ENCODE results near the gene SEZ6.

DNA sequence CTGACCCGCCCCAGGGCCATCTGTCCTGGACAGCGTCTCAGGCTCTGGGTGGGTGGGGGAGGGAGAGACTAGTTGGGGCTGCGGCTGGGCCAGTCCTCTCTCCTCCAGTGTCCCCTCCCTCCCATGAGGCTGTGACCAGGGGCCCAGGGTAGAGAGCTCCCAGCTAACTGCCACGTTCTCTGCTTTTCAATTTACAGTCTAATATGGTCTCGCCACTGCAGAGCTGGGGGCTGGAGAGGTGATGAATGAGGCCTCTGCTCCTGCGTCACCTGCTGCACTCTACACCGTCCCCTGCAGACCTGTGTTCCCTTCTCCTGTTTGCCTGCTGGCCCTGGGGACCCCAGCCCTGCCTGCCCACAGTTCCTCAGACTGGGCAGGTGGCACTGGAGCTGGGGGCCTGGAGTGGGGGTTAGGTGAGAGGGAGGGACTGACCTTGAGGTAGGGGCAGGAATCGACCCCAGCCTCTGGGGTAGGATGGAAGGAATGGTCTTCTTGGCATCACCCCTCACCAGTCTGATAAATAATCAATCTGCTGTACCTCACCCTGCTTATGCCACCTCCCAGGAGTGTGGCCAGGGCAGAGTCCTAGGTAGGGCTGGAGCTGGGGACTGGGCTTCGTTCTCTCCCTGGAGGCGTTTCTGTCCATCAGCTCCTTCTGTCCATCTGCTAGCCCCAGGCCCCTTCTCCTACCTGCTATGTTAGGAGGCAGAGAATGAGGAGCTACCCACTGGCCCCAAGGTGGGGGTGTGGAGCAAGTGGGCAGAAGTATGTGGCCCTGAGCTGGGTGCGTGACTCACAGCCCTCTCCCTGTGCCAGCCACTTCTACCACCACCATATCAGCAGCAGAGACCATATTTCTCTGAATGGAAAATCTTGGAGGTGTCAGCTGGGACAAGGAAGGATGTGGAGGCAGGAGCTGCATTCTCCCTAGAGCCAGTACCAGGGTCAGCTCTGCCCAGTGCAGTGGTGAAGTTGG lies 12.9 kb downstream of the SEZ6 start:
- no peak for TF ChIP-seq EP300 (IDR thresholded peaks at IDR 0.05)
- TF ChIP-seq, protein P1, sequence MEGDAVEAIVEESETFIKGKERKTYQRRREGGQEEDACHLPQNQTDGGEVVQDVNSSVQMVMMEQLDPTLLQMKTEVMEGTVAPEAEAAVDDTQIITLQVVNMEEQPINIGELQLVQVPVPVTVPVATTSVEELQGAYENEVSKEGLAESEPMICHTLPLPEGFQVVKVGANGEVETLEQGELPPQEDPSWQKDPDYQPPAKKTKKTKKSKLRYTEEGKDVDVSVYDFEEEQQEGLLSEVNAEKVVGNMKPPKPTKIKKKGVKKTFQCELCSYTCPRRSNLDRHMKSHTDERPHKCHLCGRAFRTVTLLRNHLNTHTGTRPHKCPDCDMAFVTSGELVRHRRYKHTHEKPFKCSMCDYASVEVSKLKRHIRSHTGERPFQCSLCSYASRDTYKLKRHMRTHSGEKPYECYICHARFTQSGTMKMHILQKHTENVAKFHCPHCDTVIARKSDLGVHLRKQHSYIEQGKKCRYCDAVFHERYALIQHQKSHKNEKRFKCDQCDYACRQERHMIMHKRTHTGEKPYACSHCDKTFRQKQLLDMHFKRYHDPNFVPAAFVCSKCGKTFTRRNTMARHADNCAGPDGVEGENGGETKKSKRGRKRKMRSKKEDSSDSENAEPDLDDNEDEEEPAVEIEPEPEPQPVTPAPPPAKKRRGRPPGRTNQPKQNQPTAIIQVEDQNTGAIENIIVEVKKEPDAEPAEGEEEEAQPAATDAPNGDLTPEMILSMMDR (IDR thresholded peaks at IDR 0.05), result no peak
- TF ChIP-seq POLR2AphosphoS5 (IDR thresholded peaks at IDR 0.05), result no peak
